Adrenal gland (tissue), 12 donors: ENCODE results near the gene RABL6. TPM values are rescaled to one million over a fixed set of nuclear protein-coding genes. Genes with fewer than 3 reads are reported as not detected.
"Not testable (repeated sequence)": the region's sequence is repeated elsewhere in the genome, so short reads cannot be mapped to it uniquely, and the experiment has no call there.

Experiments used
- DNase-seq, 7 donors: peaks; one replicate each; pipeline ENCODE4 v3.0.0-alpha.2; 2019 to 2020
- H3K27ac ChIP-seq, 5 donors: fragments of 200-600 bp; sonication (generic) in 4 of 5; 1 replicate in 3 of 5; 2 replicates in 2 of 5; pipeline versions ENCODE4 v1.5.1 to v1.8.0; 2016 to 2020; ENCODE audit warnings: mild to moderate bottlenecking in 1 of 5
- H3K27me3 ChIP-seq: fragments of 200-600 bp; 2 replicates; pipeline ENCODE4 v1.8.0; 2021
- H3K36me3 ChIP-seq, 2 donors: fragments of 200-600 bp; replicated peaks in 1 of 2; 1 replicate in 1 of 2; 2 replicates in 1 of 2; pipeline versions ENCODE4 v1.5.1 to v1.8.0; 2018 to 2022
- H3K4me1 ChIP-seq, 2 donors: fragments of 200-600 bp; replicated peaks in 1 of 2; 1 replicate in 1 of 2; 2 replicates in 1 of 2; pipeline versions ENCODE4 v1.5.1 to v1.8.0; 2018 to 2021
- H3K4me3 ChIP-seq, 4 donors: fragments of 200-600 bp; sonication (generic) in 3 of 4; one replicate each; pipeline ENCODE4 v1.5.1; 2016 to 2018
- H3K9me3 ChIP-seq, 3 donors: fragments of 200-600 bp; sonication (generic) in 1 of 3; replicated peaks in 1 of 3; 1 replicate in 2 of 3; 2 replicates in 1 of 3; pipeline versions ENCODE4 v1.5.1 to v1.8.0; 2016 to 2021
- CTCF ChIP-seq, 6 experiments: fragments of 450-650 bp in 4 of 6; fragments of 200-600 bp in 2 of 6; sonication (generic) in 1 of 6; IDR thresholded peaks; 1 replicate in 5 of 6; 2 replicates in 1 of 6; pipeline versions ENCODE4 v1.5.1 to v1.8.0; 2016 to 2021; ENCODE audit warnings: antibody characterized with exemption in 6 of 6, mild to moderate bottlenecking in 2 of 6, moderate library complexity in 1 of 6
- POLR2A ChIP-seq, 2 donors: fragments of 450-650 bp; IDR thresholded peaks; one replicate each; pipeline ENCODE4 v1.6.1; 2017; ENCODE audit warnings: antibody characterized with exemption in 2 of 2, mild to moderate bottlenecking in 2 of 2, moderate library complexity in 1 of 2
- WGBS, 4 donors: extraction: QIAGEN DNeasy Blood & Tissue Kit in 2 of 4; methylation state at CpG; one replicate each; pipeline versions ENCODE4 v1.1.5 to v1.1.7; 2013 to 2017; 5-methylcytosine and 5-hydroxymethylcytosine counted together
- intact Hi-C, 2 donors: fragments of 100-400 bp; cut with DNase I; formaldehyde crosslinking; loops; one replicate each; pipeline versions ENCODE4 v1.14.1 to v1.15.0; 2022 to 2023
- polyA plus RNA-seq, 3 donors: library from polyadenylated mRNA; stranded (reverse); fragments of 200-250 nt in 2 of 3; fragments of 350-450 nt in 1 of 3; fragmentation: Illumina TruSeq in 1 of 3; extraction: RNeasy Lipid Tissue Mini Kit (QIAGEN cat#74804) in 1 of 3; gene quantifications; one replicate each; pipeline ENCODE4 v1.2.3, GENCODE V29; 2013 to 2014
- total RNA-seq, 9 donors: library from RNA; depleted of rRNA in 4 of 9; stranded (reverse); fragments of >200 nt in 4 of 9; fragments of 120-200 nt in 1 of 9; fragmentation: NEBNext Ultra II Directional in 1 of 9; extraction: Animal tissue kit (Norgen Biotek cat#: 25700) in 1 of 9; gene quantifications; one replicate each; pipeline versions ENCODE4 v1.1.0 to v1.2.4, GENCODE V29; 2013 to 2023
- donor health status: healthy with polysubstance abuse.
- donor health status: Bipolar disorder and iron deficiency.
- donor health status: DM: yes; HTN: yes; CAD: no.
- donor health status: DM: no; HTN: no; CAD: no.
- donor health status: DM: no; HTN: no; CAD: no.
- donor health status: DM: yes; HTN: yes; CAD: no.

The RABL6 gene
- total and polyA plus RNA-seq, 12 donors = 20.9 to 150 (median 61.0) TPM

GRCh38 chr9:136867480-136867879 is 59.7 kb downstream of the RABL6 start:
- no peak overlapping the region for H3K4me3 ChIP-seq
- 96 to 98% (median 98%) methylated on average over 17 to 18 of the region's 18 CpGs for WGBS, 4 donors

GRCh38 chr9:136867917-136868316 is 60.2 kb downstream of the RABL6 start:
- intact Hi-C loops = no loop called here

More at GRCh38 chr9:136867480-136867879, 59.7 kb downstream of the RABL6 start:
- no peak for TF ChIP-seq POLR2A (IDR thresholded peaks at IDR 0.05)
- no peak for TF ChIP-seq CTCF (IDR thresholded peaks at IDR 0.05)
- Histone ChIP-seq H3K4me1 (peaks cover 17 to 21% of the 10 kb centered on the region in 2 donors), H3K27me3 (no peaks in the 10 kb centered on the region), H3K36me3 (peaks cover 0 to 14% of the 10 kb centered on the region in 2 donors), H3K9me3 (no peaks in the 10 kb centered on the region), H3K27ac (no peak overlapping the region)
- no peak for DNase-seq
- intact Hi-C loops = no loop called here

GRCh38 chr9:136868644-136869043 is 60.9 kb downstream of the RABL6 start:
- Histone ChIP-seq H3K36me3 (peaks cover 0 to 2% of the 10 kb centered on the region in 2 donors), H3K4me1 (peaks cover 17 to 21% of the 10 kb centered on the region in 2 donors), H3K27ac (no peak overlapping the region), H3K27me3 (no peaks in the 10 kb centered on the region), H3K4me3 (no peak overlapping the region), H3K9me3 (no peaks in the 10 kb centered on the region)
- TF ChIP-seq CTCF (IDR thresholded peaks at IDR 0.05) (no peak), POLR2A (IDR thresholded peaks at IDR 0.05) (no peak)
- DNase-seq = no peak
- 91 to 93% (median 92%) methylated on average over 8 to 11 of the region's 11 CpGs for WGBS, 4 donors
- intact Hi-C loops = no loop called here

More at GRCh38 chr9:136867917-136868316, 60.2 kb downstream of the RABL6 start:
- Histone ChIP-seq H3K9me3 (no peaks in the 10 kb centered on the region), H3K4me3 (no peak overlapping the region), H3K4me1 (peaks cover 17 to 21% of the 10 kb centered on the region in 2 donors), H3K36me3 (peaks cover 0 to 10% of the 10 kb centered on the region in 2 donors), H3K27me3 (no peaks in the 10 kb centered on the region), H3K27ac (no peak overlapping the region)
- no peak for DNase-seq
- TF ChIP-seq POLR2A (IDR thresholded peaks at IDR 0.05) (no peak), CTCF (IDR thresholded peaks at IDR 0.05) (no peak)
- WGBS, 4 donors = 97 to 99% (median 98%) methylated on average over 15 to 18 of the region's 18 CpGs

- WGBS, 4 donors = 71 to 81% (median 77%) methylated on average over 2 of the region's 2 CpGs
- intact Hi-C loops, H3K27me3 ChIP-seq, H3K9me3 ChIP-seq, H3K4me3 ChIP-seq, DNase-seq, H3K36me3 ChIP-seq, H3K27ac ChIP-seq: not testable (repeated sequence)
- peaks cover 14% of the 10 kb centered on the region in 2 donors for H3K4me1 ChIP-seq
These were observed 61.9 kb downstream of the RABL6 start for GRCh38 chr9:136869611-136870010.

- intact Hi-C loops = no loop called here
- 86 to 95% (median 93%) methylated on average over 6 of the region's 6 CpGs for WGBS, 4 donors
- Histone ChIP-seq H3K27me3 (no peaks in the 10 kb centered on the region), H3K27ac (no peak overlapping the region), H3K4me3 (no peak overlapping the region), H3K9me3 (no peaks in the 10 kb centered on the region), H3K4me1 (no peaks in the 10 kb centered on the region), H3K36me3 (no peaks in the 10 kb centered on the region)
- no peak for DNase-seq
- no peak for TF ChIP-seq CTCF (IDR thresholded peaks at IDR 0.05)
- TF ChIP-seq POLR2A (IDR thresholded peaks at IDR 0.05) = no peak
These were observed 67.4 kb downstream of the RABL6 start for GRCh38 chr9:136875155-136875554.
